Retinal pigment epithelial cell (primary cell): Measurements from ENCODE around the gene ACVR1B.

Source experiments
- DNase-seq: peaks from one replicate; pipeline ENCODE4 v3.0.0-alpha.2; 2010; ENCODE audit warnings: low read depth
- H3K4me3 ChIP-seq: 2 replicates; pipeline ENCODE4 v1.5.1; 2011; ENCODE audit warnings: mild to moderate bottlenecking, low read length, control low read depth, moderate library complexity
- TF ChIP-seq, protein P1 (sequence below): conservative IDR thresholded peaks from 2 replicates; pipeline ENCODE4 v1.5.1; 2011; ENCODE audit warnings: low read depth, low read length, control low read depth, inconsistent platforms

ACVR1B gene

DNA sequence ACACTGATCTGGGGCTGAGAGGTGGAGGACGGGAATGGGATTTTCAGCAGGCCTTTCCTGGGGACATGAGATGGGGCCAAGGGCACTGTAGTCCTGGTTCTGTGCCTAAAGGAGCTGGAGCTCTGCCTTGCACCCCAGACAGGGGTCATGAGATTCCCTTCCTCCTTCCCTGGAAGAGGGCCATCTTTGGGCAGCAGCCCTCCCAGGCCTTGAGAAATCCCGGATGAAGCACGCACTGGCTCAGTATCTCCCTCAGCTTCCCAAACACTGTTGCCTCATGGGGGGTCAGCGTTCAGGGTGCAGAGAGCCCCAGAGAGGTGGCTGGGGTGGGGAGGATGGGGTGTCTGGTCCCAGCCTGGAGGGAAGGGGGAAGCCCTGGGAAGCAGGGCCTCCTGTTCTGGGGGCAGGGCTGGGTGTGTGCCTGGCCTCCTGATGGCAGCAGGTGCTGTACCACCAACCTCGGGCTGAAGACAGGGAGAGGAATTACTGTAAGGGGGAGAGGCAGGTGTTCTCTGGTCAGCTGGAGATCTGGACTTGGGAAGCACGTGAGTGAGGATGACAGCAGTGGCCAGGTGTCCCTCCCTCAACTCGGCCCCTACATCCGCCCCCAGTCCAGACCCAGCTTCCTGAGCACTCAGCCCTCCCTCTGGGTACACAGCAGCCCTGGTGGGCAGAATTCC lies 91.3 kb downstream of the ACVR1B start:
- H3K4me3 ChIP-seq = no peak overlapping the region
- TF ChIP-seq, protein P1, sequence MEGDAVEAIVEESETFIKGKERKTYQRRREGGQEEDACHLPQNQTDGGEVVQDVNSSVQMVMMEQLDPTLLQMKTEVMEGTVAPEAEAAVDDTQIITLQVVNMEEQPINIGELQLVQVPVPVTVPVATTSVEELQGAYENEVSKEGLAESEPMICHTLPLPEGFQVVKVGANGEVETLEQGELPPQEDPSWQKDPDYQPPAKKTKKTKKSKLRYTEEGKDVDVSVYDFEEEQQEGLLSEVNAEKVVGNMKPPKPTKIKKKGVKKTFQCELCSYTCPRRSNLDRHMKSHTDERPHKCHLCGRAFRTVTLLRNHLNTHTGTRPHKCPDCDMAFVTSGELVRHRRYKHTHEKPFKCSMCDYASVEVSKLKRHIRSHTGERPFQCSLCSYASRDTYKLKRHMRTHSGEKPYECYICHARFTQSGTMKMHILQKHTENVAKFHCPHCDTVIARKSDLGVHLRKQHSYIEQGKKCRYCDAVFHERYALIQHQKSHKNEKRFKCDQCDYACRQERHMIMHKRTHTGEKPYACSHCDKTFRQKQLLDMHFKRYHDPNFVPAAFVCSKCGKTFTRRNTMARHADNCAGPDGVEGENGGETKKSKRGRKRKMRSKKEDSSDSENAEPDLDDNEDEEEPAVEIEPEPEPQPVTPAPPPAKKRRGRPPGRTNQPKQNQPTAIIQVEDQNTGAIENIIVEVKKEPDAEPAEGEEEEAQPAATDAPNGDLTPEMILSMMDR = no peak
- DNase-seq = no peak

DNA sequence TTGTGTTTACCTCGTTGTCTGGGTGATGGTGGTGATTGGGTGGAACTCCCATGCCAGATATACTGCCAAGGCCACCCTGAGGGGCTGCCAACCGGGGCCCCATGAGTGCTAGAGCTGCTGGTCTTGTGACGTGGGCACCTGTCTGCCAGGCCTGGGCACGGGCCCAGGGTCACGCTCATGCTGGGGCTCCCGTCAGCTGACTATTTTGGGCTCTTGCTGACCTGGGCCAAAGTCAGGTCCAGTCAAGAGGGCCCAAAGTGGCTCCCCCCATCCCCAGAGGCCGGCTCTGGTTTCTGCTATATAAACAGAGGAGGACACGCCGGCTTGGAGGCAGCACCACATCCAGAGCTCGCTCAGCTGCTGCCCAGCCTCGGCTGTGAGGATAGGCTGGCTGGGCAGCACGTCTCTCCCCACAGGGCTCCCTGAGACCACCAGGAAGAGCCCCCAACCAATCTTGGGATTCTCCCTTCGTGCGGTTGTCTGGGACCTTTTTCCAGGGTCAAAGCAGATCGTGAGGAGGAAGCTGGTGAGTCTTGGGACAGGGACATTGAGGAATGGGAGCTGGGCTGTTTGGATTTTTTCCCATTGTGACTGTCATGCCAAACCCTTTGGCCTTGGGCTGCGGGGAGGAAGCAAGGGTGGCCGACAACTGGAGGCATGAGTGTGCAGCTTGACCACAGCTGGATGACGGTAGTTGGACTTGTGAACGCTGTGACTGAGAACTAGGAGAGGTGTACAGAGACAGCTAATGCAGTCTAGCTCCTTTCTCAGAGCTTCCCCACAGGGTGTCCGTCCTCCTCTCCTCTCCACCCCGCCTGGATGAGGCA lies 92.1 kb downstream of the ACVR1B start:
- H3K4me3 ChIP-seq = no peak overlapping the region
- no peak for DNase-seq
- TF ChIP-seq, protein P1 = no peak

DNA sequence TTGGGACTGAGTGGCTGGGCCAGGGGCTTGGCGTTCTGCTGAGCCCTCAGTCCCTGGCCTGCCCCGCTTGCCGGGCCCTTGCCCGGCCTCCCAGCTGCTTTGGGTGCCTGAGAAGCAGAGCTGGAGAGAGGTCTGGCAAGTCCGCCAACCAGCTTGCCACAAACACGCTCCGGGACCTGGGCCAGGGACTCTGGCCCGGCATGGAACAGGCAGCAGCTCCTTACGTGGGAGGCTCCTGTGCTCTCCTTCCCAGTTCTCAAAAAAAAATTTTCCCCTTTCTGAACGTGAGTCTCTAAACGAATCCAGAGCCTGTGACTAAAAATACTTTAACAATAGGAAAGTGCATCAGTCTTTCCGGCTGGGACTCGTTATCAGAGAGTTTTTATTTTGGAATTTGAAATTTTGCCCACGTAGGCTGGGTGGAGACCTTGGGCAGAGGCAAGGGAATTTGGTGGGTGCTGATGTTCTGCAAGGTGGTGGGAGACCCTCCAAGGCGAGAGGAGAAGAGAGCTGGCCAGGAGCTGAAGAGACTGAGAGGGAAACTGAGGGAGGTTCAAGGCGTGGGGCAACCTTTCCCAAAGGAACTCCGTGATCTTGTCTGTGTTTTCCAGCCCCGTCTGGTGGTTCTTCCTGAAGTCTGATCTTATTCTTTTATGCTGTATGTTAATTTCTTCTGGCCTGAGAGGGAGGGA lies 92.9 kb downstream of the ACVR1B start:
- H3K4me3 ChIP-seq = no peak overlapping the region
- no peak for DNase-seq
- TF ChIP-seq, protein P1 = no peak

DNA sequence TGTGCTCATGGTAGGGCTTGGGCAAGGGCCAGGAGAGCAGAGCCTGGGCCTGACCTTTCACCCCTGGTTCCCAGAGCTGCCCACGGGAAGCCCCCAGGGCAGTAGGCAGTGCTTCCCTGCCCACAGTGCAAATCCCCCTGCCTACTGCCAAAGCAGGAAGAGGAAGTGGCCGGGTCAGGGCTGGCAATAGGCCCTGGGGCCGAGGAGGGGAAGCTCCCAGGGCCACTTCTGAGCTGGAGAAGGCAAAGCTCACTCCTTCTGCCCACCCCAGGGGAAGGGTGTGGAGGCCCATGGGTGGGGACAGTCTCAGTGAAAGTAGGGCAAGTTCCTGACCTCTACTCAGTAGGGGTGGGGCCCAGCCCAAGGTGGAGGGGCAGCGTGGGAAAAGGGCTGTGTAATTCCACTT lies 94.3 kb downstream of the ACVR1B start:
- DNase-seq = no peak
- no peak overlapping the region for H3K4me3 ChIP-seq
- TF ChIP-seq, protein P1 = no peak
